K562 (cell line): Measurements from ENCODE around the gene FNBP1.
A peak's percentile ranks its signal among the peaks of the same experiment; 100 is the strongest.

ENCODE experiments used
- CEBPB ChIP-seq: fragments of 450-650 bp; IDR thresholded peaks from 2 replicates; pipeline ENCODE4 v1.6.1; 2016; ENCODE audit warnings: missing genetic modification characterization, missing compliant biosample characterization
- EP300 ChIP-seq: IDR thresholded peaks from 2 replicates; pipeline ENCODE4 v1.6.1; 2012; ENCODE audit warnings: low read length, improper control_type of control experiment
- NFE2L1 ChIP-seq: fragments of 450-650 bp; IDR thresholded peaks from 2 replicates; pipeline ENCODE4 v1.6.1; 2016; ENCODE audit warnings: missing genetic modification characterization, low read depth, mild to moderate bottlenecking, missing compliant biosample characterization, moderate library complexity, borderline replicate concordance
- POLR2A ChIP-seq: fragments of 450-650 bp; conservative IDR thresholded peaks from 2 replicates; pipeline ENCODE4 v1.6.1; 2016
- TEAD4 ChIP-seq, 2 experiments: sonication (generic) in 1 of 2; formaldehyde crosslinking in 1 of 2; IDR thresholded peaks; 2 replicates each; pipeline versions ENCODE4 v1.6.1 to v1.8.0; 2012 to 2022; ENCODE audit warnings: borderline replicate concordance in 1 of 2, inconsistent platforms in 1 of 2, low read length in 1 of 2, mild to moderate bottlenecking in 1 of 2, missing genetic modification reagents in 1 of 2
- TF ChIP-seq, protein P1 (sequence below): sonication (generic); formaldehyde crosslinking; IDR thresholded peaks from 2 replicates; pipeline ENCODE4 v1.8.0; 2022; ENCODE audit warnings: missing genetic modification reagents, mild to moderate bottlenecking, borderline replicate concordance

DNA sequence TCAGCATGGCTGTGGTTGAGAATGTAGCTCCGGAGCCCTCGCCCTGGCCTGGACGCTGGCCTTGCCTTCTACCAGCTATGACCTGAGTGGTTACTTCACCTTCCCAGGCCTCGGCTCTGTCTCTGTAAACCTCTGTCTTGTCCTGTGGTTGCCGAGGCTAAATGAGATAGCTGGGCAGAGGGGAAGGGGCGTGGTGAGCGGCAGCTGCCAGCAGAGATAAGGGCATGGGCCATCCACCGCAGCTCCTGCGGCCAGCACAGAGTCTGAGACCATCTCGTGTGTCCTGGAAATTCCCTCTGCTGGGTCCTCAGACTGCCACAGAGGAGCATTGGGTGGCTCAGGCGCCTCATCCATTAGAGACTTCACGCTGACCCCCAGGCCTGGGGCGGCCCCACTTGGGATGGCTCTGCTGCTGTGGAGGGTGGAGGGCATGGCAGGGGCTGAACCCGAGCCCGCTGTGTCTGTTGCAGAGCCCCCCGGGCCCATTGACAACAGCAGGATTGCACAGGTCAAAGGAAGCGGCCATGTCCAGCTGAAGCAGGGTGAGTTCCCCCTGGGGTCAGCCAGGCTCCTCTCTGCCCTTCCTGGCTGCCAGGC lies 163.8 kb downstream of the FNBP1 start:
- TF ChIP-seq POLR2A: no peak
- TF ChIP-seq EP300: peak; percentile 98
- TF ChIP-seq CEBPB (tag): no peak
- TF ChIP-seq, protein P1, sequence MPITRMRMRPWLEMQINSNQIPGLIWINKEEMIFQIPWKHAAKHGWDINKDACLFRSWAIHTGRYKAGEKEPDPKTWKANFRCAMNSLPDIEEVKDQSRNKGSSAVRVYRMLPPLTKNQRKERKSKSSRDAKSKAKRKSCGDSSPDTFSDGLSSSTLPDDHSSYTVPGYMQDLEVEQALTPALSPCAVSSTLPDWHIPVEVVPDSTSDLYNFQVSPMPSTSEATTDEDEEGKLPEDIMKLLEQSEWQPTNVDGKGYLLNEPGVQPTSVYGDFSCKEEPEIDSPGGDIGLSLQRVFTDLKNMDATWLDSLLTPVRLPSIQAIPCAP (CRISPR knock-in tag): no peak
- no peak for TF ChIP-seq NFE2L1 (tag)
- no peak for TF ChIP-seq TEAD4 (IDR thresholded peaks at IDR 0.05; ENCODE audit: low read length)
- TF ChIP-seq TEAD4 (CRISPR knock-in tag; IDR thresholded peaks at IDR 0.05; ENCODE audit: borderline replicate concordance): no peak
